GM12864 (cell line): ENCODE results near the gene TTLL4.

Experiments
- DNase-seq: peaks from one replicate; pipeline ENCODE4 v3.0.0-alpha.2; 2011; ENCODE audit warnings: low read depth
- H3K4me3 ChIP-seq: 2 replicates; pipeline ENCODE4 v1.5.1; 2011; ENCODE audit warnings: mild to moderate bottlenecking, low read depth, low read length, control low read depth
- TF ChIP-seq, protein P1 (sequence below): IDR thresholded peaks from 2 replicates; pipeline ENCODE4 v1.5.1; 2011; ENCODE audit warnings: low read depth, mild to moderate bottlenecking, moderate library complexity, low read length, control low read depth, inconsistent platforms; ENCODE audit errors: missing control alignments

TTLL4 gene

DNA sequence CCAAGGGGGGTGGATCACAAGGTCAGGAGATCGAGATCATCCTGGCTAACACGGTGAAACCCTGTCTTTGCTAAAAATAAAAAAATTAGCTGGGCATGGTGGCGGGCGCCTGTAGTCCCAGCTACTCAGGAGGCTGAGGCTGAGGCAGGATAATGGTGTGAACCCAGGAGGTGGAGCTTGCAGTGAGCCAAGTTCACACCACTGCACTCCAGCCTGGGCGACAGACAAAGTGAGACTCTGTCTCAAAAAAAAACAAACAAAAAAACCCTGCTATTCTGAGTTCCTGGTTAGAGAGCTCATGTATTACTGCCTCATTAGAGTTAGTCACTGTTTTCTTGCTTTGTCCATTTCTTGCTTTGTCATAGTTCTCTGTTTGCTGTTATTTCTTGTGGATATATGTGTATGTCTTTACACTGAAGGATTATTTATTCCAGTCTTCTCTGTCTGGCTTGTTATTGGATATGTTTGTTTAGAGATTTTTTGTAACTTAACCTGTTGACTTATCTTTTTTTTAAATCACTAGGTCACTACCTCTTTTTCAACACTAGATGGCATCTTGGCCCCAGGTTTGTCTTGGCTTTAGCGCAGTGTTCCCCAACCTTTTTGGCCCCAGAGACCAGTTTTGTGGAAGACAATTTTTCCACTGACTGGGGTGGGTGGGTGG is 17.0 kb downstream of the TTLL4 start:
- TF ChIP-seq, protein P1, sequence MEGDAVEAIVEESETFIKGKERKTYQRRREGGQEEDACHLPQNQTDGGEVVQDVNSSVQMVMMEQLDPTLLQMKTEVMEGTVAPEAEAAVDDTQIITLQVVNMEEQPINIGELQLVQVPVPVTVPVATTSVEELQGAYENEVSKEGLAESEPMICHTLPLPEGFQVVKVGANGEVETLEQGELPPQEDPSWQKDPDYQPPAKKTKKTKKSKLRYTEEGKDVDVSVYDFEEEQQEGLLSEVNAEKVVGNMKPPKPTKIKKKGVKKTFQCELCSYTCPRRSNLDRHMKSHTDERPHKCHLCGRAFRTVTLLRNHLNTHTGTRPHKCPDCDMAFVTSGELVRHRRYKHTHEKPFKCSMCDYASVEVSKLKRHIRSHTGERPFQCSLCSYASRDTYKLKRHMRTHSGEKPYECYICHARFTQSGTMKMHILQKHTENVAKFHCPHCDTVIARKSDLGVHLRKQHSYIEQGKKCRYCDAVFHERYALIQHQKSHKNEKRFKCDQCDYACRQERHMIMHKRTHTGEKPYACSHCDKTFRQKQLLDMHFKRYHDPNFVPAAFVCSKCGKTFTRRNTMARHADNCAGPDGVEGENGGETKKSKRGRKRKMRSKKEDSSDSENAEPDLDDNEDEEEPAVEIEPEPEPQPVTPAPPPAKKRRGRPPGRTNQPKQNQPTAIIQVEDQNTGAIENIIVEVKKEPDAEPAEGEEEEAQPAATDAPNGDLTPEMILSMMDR: peak; percentile 48
- DNase-seq: no peak
- no peak overlapping the region for H3K4me3 ChIP-seq

DNA sequence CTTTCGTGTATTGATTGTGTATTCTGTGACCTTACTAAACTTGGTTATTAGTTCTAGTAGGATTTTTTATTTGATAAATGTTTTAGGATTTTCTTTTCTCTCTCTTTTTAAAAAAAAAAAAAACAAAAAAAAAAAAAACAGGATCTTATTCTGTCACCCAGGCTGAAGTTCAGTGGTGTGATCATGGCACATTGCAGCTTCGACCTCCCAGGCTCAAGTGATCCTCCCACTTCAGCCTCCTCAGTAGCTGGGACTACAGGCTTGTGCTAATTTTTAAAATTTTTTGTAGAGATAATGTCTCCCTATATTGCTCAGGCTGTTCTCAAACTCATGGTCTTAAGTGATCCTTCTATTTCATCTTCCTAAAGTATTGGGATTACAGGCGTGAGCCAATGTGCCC is 19.0 kb downstream of the TTLL4 start:
- TF ChIP-seq, protein P1: no peak
- H3K4me3 ChIP-seq: no peak overlapping the region
- DNase-seq: no peak

DNA sequence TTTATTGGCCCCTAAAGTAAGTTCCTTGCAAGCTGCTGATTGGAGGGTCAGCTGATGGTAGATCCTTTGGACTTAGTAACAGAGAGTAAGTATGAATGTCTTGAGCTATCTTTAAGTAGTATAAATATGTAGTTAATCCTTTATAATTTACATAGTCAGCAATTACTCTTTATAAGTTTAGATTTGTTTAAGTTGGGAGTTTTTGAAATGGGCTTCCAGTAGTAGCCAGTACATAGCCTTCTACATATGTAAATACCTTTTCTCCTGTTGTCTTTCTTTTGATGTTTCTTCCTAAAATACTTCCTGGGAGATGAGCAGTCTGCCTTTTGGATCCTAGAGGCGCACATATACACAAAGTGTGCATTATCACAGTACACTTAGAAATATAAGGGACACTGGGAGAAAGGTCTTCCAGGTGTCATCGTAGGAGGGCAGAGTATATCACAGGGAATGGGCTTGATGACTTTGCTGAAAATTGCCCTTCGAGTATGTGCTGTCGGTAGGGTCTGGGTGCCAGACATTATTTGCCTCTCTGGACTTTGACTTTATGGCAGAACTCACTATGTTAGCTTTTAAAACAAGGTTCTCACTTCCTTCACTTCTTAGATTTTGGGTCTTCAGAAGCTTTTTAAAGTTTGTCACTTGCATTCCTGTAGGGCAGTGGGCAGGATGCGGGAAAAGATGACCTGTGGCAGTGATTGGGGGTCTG is 21.6 kb downstream of the TTLL4 start:
- no peak for DNase-seq
- TF ChIP-seq, protein P1: no peak
- no peak overlapping the region for H3K4me3 ChIP-seq

DNA sequence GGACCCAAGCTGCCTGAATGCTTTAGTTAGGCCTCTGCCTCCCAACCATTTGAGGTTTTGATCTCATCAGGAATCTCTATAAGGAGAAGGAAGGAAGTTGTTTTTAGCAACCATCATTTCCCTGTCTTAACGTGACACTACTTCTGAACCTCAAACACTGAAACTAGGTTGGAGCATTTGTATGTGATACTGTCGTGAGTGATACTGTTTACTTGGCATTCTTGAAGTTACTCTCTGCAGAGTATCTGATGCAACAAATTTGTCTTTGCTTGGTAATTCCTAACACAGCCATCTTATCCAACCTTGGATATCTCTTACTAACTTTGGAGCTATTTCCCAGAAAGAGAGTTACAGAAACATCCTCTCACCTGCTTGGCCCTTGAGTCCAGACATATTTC is 22.1 kb downstream of the TTLL4 start:
- TF ChIP-seq, protein P1: no peak
- H3K4me3 ChIP-seq: no peak overlapping the region
- no peak for DNase-seq

DNA sequence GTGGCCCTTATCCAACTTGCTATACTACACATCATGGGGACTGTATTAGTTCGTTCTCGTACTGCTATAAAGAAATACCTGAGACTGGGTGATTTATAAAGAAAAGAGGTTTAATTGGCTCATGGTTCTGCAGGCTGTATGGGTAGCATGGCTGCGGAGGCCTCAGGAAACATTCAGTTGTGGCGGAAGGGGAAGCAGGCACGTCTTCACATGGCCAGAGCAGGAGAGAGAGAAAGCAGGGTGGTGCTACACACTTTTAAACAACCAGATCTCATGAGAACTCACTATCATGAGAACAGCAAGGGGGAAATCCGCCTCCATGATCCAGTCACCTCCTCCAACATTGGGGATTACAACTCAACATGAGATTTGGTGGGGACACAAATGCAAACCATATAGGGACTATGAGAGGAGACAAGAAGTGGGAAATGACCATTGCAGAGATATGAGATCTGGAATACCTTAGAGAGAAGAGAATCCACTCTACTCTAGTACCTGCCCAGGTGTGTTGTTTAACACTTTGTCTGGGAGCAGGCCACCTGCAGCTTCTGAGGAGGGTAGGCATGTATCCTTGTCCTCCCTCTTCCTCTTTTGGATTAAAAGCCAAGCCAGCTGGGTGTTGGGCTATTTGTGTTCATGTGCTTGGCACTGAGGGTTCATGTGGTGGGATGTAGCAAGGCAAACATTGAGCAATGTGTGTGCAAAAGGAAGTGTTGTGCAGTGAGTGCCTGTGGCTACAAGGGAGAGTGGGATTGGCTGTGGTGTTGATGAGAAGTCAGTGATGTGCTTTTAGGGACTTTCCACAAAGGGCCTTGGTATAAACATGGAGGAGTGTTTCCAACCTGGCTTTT is 22.8 kb downstream of the TTLL4 start:
- no peak overlapping the region for H3K4me3 ChIP-seq
- peak; percentile 46 for DNase-seq
- TF ChIP-seq, protein P1: no peak

DNA sequence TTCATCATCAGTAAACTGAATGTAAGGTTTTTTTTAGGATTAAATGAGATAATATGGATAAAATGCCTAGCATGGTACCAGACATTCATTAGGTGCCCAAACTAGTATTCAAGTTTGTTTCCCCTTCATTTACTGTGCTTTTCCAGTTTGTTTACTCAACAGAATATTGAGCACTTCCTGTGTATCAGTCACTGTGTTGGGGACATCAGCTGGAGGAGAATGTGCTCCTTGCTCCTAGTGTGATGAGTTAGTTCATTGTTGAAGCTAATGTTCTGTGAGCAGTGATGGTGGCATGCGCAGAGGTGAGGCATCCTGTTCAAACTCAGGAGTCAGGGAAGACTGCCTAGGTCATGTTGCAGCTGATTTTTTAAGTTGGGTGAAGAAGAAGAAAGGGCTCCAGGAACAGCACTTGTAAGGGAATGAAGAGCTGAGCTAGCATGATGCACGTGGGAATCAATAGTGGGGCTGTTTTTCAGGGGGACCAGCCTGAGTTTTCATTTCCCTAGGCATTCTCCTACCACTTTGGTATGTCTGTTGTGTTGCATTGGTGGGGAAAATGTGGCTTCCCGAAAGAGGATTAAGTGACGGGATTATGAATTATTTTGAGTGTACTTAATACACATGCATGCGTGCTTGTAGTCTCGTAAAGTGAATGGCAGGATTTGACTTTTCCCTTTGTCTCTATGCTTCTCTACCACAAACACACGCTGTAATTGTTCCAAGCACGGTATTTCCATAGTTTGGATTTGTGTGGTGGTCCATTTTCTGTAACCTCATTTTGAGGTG is 23.7 kb downstream of the TTLL4 start:
- TF ChIP-seq, protein P1: no peak
- H3K4me3 ChIP-seq: no peak overlapping the region
- no peak for DNase-seq
